K562 (cell line): ENCODE data around the gene PRKG1. TPM values are rescaled to one million over a fixed set of nuclear protein-coding genes. Genes with fewer than 3 reads are reported as not detected.

Experiments used
- ATAC-seq: fragments of 200-7000 bp; cut with Tn5 transposase; 3 replicates; pipeline ENCODE4 v1.9.1; 2020; ENCODE audit warnings: moderate library complexity
- BruUV-seq: library from RNA; stranded (reverse); fragments of 400-500 nt; replicated peaks from 2 replicates; lab custom pipeline; 2021; lab: Mats Ljungman, UMichigan
- CTCF ChIA-PET: fragments of 300-600 bp; formaldehyde crosslinking; extraction: SDS; loops from one replicate; lab custom pipeline; 2021; ENCODE audit warnings: low intra/inter-chr PET ratio; lab: Yijun Ruan, JAX
- POLR2A ChIA-PET: fragments of 300-600, 350-650 bp; sonication (Branson Sonifier 250); formaldehyde crosslinking; extraction: SDS; loops from one replicate; lab custom pipeline; 2021; ENCODE audit warnings: antibody characterized with exemption, inconsistent platforms; lab: Yijun Ruan, JAX
- DNase-seq, 4 experiments: peaks; one replicate each; pipeline versions ENCODE4 v3.0.0 to v3.0.0-alpha.2; 2011 to 2018; ENCODE audit warnings: low spot score in 3 of 4, mixed read lengths in 3 of 4; ENCODE audit errors: extremely low read depth in 1 of 4
- FAIRE-seq: peaks from 2 replicates; lab custom pipeline; 2011; peaks lifted over from hg19 to GRCh38; lab: Jason Lieb, UNC
- H2AFZ ChIP-seq: 2 replicates; pipeline ENCODE4 v1.6.0; 2011; ENCODE audit warnings: low read depth, low read length, control low read depth, inconsistent platforms
- H3K27ac ChIP-seq: fragments of 200-600 bp; 3 replicates; pipeline ENCODE4 v1.8.0; 2011; ENCODE audit warnings: low read depth, mild to moderate bottlenecking, control low read depth, inconsistent platforms, low read length, moderate library complexity, mixed read lengths; ENCODE audit errors: extremely low read depth
- H3K27me3 ChIP-seq, 2 experiments: fragments of 300-600 bp in 1 of 2; 2 replicates in 1 of 2; 3 replicates in 1 of 2; pipeline versions ENCODE4 v1.6.0 to v1.8.0; 2011; ENCODE audit warnings: inconsistent platforms in 2 of 2, low read length in 2 of 2, mild to moderate bottlenecking in 1 of 2, mixed read lengths in 1 of 2, moderate library complexity in 1 of 2; ENCODE audit not compliant: control insufficient read depth in 2 of 2, insufficient read depth in 2 of 2
- H3K36me3 ChIP-seq: fragments of 300-600 bp; 3 replicates; pipeline ENCODE4 v1.8.0; 2011; ENCODE audit warnings: mild to moderate bottlenecking, low read length, inconsistent platforms; ENCODE audit not compliant: control insufficient read depth, insufficient read depth
- H3K4me1 ChIP-seq, 2 experiments: fragments of 200-600 bp in 1 of 2; replicated peaks in 1 of 2; 2 replicates in 1 of 2; 3 replicates in 1 of 2; pipeline versions ENCODE4 v1.5.1 to v1.8.0; 2011; ENCODE audit warnings: inconsistent platforms in 2 of 2, low read length in 2 of 2, mild to moderate bottlenecking in 1 of 2, mixed read lengths in 1 of 2, moderate library complexity in 1 of 2; ENCODE audit not compliant: control insufficient read depth in 2 of 2, insufficient read depth in 2 of 2
- H3K4me2 ChIP-seq: 2 replicates; pipeline ENCODE4 v1.6.1; 2011; ENCODE audit warnings: low read length, control low read depth, inconsistent platforms, mixed read lengths; ENCODE audit not compliant: insufficient read depth
- H3K4me3 ChIP-seq: fragments of 200-600 bp; sonication (generic), shearing (Covaris generic); 2 replicates; pipeline ENCODE4 v1.5.1; 2016; ENCODE audit warnings: control low read depth, inconsistent platforms
- H3K79me2 ChIP-seq: fragments of 200-600 bp; 3 replicates; pipeline ENCODE4 v1.8.0; 2011; ENCODE audit warnings: low read length, inconsistent platforms; ENCODE audit not compliant: control insufficient read depth, insufficient read depth
- H3K9ac ChIP-seq, 2 experiments: 2 replicates each; pipeline versions ENCODE4 v1.6.0 to v1.6.1; 2011; ENCODE audit warnings: low read depth in 2 of 2, low read length in 2 of 2, control low read depth in 1 of 2, inconsistent platforms in 1 of 2, mild to moderate bottlenecking in 1 of 2, mixed read lengths in 1 of 2; ENCODE audit not compliant: insufficient read depth in 1 of 2
- H3K9me1 ChIP-seq: one replicate; pipeline ENCODE4 v1.6.0; 2011; ENCODE audit warnings: inconsistent platforms, mild to moderate bottlenecking, low read length, moderate library complexity; ENCODE audit not compliant: control insufficient read depth, insufficient read depth
- H3K9me3 ChIP-seq: replicated peaks from 2 replicates; pipeline ENCODE4 v1.5.1; 2011; ENCODE audit warnings: low read depth, low read length, inconsistent platforms; ENCODE audit not compliant: control insufficient read depth, insufficient read depth
- H4K20me1 ChIP-seq: replicated peaks from 2 replicates; pipeline ENCODE4 v1.6.1; 2011; ENCODE audit warnings: low read length, inconsistent platforms, mixed read lengths; ENCODE audit not compliant: control insufficient read depth, insufficient read depth
- E2F8 ChIP-seq: fragments of 450-650 bp; IDR thresholded peaks from 2 replicates; pipeline ENCODE4 v1.7.1; 2018; ENCODE audit warnings: mild to moderate bottlenecking, low read depth; ENCODE audit not compliant: partially characterized antibody
- MECOM ChIP-seq: fragments of 250-450 bp; sonication (Bioruptor Pico); IDR thresholded peaks from 2 replicates; pipeline ENCODE4 v1.8.0; 2022; ENCODE audit warnings: inconsistent platforms
- RBM22 ChIP-seq: fragments of 200-400 bp; formaldehyde crosslinking; IDR thresholded peaks from 2 replicates; pipeline ENCODE4 v1.6.1; 2018; ENCODE audit warnings: low read length, low read depth; ENCODE audit not compliant: poor library complexity, severe bottlenecking
- TCFL5 ChIP-seq: fragments of 250-450 bp; sonication (Bioruptor Pico); conservative IDR thresholded peaks from 2 replicates; pipeline ENCODE4 v1.6.1; 2021; ENCODE audit warnings: mild to moderate bottlenecking, moderate library complexity, matching md5 sums
- ZFX ChIP-seq: sonication (generic); formaldehyde crosslinking; IDR thresholded peaks from 2 replicates; pipeline ENCODE4 v1.8.0; 2022; ENCODE audit warnings: mild to moderate bottlenecking, missing genetic modification reagents, moderate library complexity
- ZNF124 ChIP-seq: sonication (generic); formaldehyde crosslinking; IDR thresholded peaks from 2 replicates; pipeline ENCODE4 v1.8.1; 2022; ENCODE audit warnings: missing genetic modification reagents
- ZNF668 ChIP-seq: fragments of 250-450 bp; sonication (Bioruptor Pico); IDR thresholded peaks from 2 replicates; pipeline ENCODE4 v1.8.0; 2022; ENCODE audit warnings: mild to moderate bottlenecking, inconsistent platforms
- WGBS: fragments of 100-300 bp; shearing (Covaris generic); methylation state at CpG from one replicate; pipeline ENCODE4 v1.1.6; 2016; ENCODE audit warnings: low coverage, mixed read lengths; ENCODE audit not compliant: insufficient coverage; ENCODE audit errors: missing lambda C conversion rate; 5-methylcytosine and 5-hydroxymethylcytosine counted together
- in situ Hi-C: fragments of 300-500 bp; cut with MboI; formaldehyde crosslinking; loops from 4 replicates; pipeline ENCODE4 v1.15.0; 2018; ENCODE audit warnings: inconsistent platforms, mixed read lengths
- intact Hi-C: fragments of 100-400 bp; cut with micrococcal nuclease; formaldehyde crosslinking; loops from 2 replicates; pipeline ENCODE4 v1.14.2; 2022
- polyA plus RNA-seq, 8 experiments: library from polyadenylated mRNA; depleted of rRNA in 4 of 8; stranded (reverse) in 5 of 8; unstranded in 3 of 8; fragments of >200 nt; fragmentation: Nextera tagmentation in 2 of 8; fragmentation: Illumina TruSeq in 1 of 8; extraction: Ambion mirVana in 2 of 8; extraction: Trizol in 1 of 8; gene quantifications; 2 replicates each; pipeline versions ENCODE4 v1.2.1 to v1.2.3, GENCODE V29; 2011 to 2014; ENCODE audit warnings: inconsistent platforms in 1 of 8, missing spikeins in 1 of 8
- total RNA-seq, 7 experiments: library from RNA; depleted of rRNA in 6 of 7; stranded (reverse); fragments of >200 nt in 6 of 7; fragmentation: Illumina TruSeq in 2 of 7; extraction: Trizol in 2 of 7; gene quantifications; 2 replicates each; pipeline versions ENCODE4 v1.2.1 to v1.2.3, GENCODE V29; 2011 to 2021; ENCODE audit warnings: low replicate concordance in 1 of 7
- TF ChIP-seq, protein P1 (sequence below): sonication (generic); formaldehyde crosslinking; IDR thresholded peaks from 2 replicates; pipeline ENCODE4 v1.8.1; 2023; ENCODE audit warnings: mild to moderate bottlenecking, missing genetic modification reagents
- TF ChIP-seq, protein P2 (sequence below): sonication (generic); formaldehyde crosslinking; IDR thresholded peaks from 2 replicates; pipeline ENCODE4 v1.5.0; 2020; ENCODE audit warnings: missing genetic modification reagents

Gene PRKG1
- total and polyA plus RNA-seq, 9 of the 15 experiments (the other 6 are each of a cell fraction or from before 2014, with no cell fraction given) = 0.22 TPM; not detected in 8

GRCh38 chr10:51846856-51847506 lies 772.7 kb downstream of the PRKG1 start:
- no peaks in the 10 kb centered on the region for H3K4me1 ChIP-seq
- ATAC-seq = no peak
- no peaks in the 10 kb centered on the region for H3K9me1 ChIP-seq
- in situ Hi-C loops (no loop called here), intact Hi-C loops (no loop called here)
- no TSS peak for BruUV-seq
- no peak for DNase-seq
- ChIA-PET POLR2A (interaction anchor here (0.6 kb wide), 1 partner anchor 297 kb away, joined by 3 read pairs; no protein-coding TSS in a partner anchor), CTCF (no interaction called here)
- H3K27me3 ChIP-seq = no peaks in the 10 kb centered on the region
- H3K9me3 ChIP-seq = no peaks in the 10 kb centered on the region; the same call in 1 of the 2 replicates
- no peaks in the 10 kb centered on the region for H4K20me1 ChIP-seq
- no peak overlapping the region for H3K4me3 ChIP-seq
- H3K27ac ChIP-seq = no peak overlapping the region
- H3K4me2 ChIP-seq = no peak overlapping the region
- no peaks in the 10 kb centered on the region for H3K36me3 ChIP-seq
- WGBS = 0% methylated on average over 2 of the region's 2 CpGs
- FAIRE-seq = no peak
- no peak overlapping the region for H3K9ac ChIP-seq
- H3K79me2 ChIP-seq = no peaks in the 10 kb centered on the region
- no peak overlapping the region for H2AFZ ChIP-seq
- TF ChIP-seq E2F8 = no peak
- TF ChIP-seq ZNF124 = no peak
- TF ChIP-seq MECOM = no peak
- TF ChIP-seq ZFX = no peak
- TF ChIP-seq TCFL5 (CRISPR knock-in tag) = no peak
- TF ChIP-seq, protein P1, sequence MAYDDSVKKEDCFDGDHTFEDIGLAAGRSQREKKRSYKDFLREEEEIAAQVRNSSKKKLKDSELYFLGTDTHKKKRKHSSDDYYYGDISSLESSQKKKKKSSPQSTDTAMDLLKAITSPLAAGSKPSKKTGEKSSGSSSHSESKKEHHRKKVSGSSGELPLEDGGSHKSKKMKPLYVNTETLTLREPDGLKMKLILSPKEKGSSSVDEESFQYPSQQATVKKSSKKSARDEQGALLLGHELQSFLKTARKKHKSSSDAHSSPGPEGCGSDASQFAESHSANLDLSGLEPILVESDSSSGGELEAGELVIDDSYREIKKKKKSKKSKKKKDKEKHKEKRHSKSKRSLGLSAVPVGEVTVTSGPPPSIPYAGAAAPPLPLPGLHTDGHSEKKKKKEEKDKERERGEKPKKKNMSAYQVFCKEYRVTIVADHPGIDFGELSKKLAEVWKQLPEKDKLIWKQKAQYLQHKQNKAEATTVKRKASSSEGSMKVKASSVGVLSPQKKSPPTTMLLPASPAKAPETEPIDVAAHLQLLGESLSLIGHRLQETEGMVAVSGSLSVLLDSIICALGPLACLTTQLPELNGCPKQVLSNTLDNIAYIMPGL (CRISPR knock-in tag) = no peak
- no peak for TF ChIP-seq RBM22
- TF ChIP-seq ZNF668 (CRISPR knock-in tag) = no peak
- TF ChIP-seq, protein P2, sequence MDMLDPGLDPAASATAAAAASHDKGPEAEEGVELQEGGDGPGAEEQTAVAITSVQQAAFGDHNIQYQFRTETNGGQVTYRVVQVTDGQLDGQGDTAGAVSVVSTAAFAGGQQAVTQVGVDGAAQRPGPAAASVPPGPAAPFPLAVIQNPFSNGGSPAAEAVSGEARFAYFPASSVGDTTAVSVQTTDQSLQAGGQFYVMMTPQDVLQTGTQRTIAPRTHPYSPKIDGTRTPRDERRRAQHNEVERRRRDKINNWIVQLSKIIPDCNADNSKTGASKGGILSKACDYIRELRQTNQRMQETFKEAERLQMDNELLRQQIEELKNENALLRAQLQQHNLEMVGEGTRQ (CRISPR knock-in tag) = no peak
